GM21390 (cell line): ENCODE results near the gene NRG3.

Source experiments
- ATAC-seq: cut with Tn5 transposase; IDR thresholded peaks from one replicate; pipeline ENCODE4 v1.9.1; 2021; ENCODE audit not compliant: unreplicated experiment

Gene NRG3

GRCh38 chr10:81882011-81882410 lies 7.0 kb downstream of the NRG3 start:
- no peak for ATAC-seq

GRCh38 chr10:81884856-81885255 lies 9.9 kb downstream of the NRG3 start:
- ATAC-seq, result no peak

- no peak for ATAC-seq
These were observed 10.5 kb downstream of the NRG3 start for GRCh38 chr10:81885491-81885890.

DNA sequence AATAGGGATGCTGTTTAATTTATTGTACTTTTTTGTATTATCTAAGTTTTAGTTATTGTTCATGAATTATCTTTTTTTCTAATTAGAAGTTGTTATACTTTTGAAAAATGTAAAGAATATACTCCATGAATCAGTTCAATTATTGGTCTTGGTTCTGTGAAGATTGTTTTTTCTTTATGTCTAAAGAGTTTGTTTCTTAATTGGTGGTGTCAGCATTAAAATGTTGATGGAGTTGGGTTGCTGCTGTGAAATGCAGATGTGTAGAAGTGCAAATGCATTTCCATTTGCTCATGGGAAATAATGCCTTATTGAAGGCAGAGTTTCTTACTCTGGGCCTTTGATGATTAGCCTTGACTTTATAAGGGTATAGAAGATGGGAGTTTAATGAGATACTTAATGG lies 11.9 kb downstream of the NRG3 start:
- no peak for ATAC-seq

DNA sequence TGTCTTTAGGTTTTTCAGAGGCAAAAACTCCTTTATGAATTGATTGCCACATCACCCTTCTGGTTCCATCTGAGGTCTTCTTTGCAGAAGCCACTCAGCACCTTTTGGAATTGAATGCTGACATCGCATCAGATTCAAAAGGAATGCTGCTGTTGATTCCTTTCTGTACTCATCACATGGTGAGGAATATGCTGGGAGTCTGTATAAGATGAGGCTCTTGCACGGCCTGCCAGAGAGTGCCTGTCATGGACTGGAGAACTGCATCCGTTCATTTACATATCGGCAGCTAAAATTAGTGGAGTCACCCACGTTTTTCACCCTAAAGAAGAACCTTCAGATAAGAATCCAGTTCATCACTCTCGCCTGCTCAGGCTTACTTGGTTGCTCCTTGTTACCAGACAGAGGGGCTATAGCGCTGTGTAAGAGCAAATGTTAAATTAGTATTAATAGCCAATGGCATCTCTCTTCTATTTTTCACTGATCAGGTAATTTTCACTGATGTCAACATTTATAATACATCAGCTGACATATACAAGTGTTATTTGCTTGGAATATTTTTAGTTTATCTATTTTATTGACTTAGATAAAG lies 14.3 kb downstream of the NRG3 start:
- no peak for ATAC-seq

DNA sequence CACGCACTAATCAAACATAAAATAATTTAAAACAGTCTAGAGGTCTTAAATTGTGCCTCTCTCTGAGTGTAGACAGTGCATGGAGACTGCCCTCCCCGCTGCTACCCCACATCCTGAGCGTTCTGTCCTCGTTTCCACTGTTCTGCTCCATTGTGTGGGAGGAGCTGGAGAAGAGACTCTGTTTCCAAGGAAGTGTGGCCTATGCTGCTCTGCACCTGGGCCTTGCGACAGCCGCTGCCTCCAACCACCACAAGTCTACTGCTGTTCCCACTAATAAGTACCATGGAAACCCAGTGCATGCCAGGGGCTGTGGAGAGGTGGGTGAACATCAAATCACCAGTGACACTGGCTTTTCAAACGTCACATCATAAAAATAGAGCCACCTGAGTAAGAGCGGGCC lies 19.6 kb downstream of the NRG3 start:
- no peak for ATAC-seq

- no peak for ATAC-seq
These were observed 23.5 kb downstream of the NRG3 start for GRCh38 chr10:81898518-81898917.

GRCh38 chr10:81900989-81901388 lies 26.0 kb downstream of the NRG3 start:
- no peak for ATAC-seq

DNA sequence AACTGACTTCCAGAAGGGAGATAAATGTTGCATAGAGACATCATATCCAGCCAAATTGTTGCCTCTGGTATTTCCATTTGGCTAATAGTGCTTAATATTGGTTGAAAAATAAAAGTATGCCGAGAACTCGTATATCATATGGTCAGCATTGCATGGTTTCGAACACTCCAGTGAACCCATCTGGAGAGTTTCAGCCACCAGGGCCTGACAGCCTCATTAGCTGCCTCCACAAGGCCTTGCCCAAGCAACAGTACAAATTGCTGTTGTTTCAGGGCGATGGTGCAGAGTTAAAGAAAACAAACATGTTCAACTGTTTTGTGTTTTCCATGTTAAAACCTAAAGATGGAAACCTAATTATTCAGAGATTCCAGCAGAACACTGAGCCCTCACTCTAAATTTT lies 28.5 kb downstream of the NRG3 start:
- ATAC-seq, result no peak

DNA sequence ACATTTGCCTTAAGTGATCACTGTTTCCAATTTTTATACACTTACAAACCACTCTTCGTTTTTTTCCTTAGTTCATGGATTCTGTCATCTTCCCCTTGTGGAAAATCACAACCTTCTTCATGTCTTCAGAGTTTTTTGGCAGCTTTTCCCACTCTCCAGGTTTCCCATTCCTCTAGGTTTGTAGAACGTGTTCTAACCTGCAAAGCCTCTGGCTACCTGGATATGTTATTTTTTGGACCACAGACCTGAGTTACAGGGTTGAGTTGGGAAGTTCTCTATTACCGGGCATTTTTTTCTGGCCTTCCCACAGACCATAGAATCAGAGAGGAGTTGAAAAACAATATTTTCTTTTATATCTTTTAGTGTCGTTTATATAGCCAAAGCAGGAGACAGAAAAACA lies 30.2 kb downstream of the NRG3 start:
- no peak for ATAC-seq

DNA sequence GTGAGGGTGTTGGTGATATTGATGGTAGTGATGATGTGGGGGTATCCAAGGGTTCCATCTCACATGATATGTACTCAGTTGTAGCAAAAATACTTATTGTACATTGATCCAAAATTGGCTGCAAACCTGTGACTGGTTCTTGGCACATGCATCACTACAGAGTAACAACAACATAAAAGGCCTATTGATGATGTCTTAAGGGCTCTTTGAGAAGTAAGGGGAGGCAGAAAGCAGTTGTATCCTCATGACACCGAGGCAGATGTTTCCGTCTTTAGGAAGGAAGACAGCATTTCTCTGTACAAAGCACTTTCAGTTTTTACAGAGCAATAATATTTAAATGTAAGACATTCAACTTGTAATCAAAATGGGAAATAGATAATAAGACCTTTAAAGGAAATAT lies 34.5 kb downstream of the NRG3 start:
- no peak for ATAC-seq

DNA sequence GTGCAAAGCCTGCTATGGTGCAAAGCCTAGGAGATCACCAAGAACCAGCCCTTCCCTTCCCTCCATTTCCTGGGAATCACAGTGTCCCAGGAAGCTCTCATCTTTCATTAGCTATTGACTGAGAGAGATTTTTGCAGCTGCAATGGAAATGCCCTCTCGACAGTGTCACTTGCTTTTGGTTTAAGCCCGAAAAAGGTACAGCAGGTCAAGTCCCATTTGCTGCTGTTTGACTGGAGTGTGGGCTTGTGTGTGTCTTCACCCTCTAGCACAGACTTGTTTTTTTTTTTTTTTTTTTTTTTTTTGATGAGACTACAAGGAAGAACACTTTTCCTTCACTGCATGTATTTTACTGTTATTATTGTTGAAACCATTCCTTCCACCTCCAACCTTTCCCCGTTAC lies 36.3 kb downstream of the NRG3 start:
- ATAC-seq, result no peak

GRCh38 chr10:81914736-81915503 lies 39.9 kb downstream of the NRG3 start:
- ATAC-seq, result no peak

GRCh38 chr10:81915504-81915897 lies 40.5 kb downstream of the NRG3 start:
- ATAC-seq, result no peak

DNA sequence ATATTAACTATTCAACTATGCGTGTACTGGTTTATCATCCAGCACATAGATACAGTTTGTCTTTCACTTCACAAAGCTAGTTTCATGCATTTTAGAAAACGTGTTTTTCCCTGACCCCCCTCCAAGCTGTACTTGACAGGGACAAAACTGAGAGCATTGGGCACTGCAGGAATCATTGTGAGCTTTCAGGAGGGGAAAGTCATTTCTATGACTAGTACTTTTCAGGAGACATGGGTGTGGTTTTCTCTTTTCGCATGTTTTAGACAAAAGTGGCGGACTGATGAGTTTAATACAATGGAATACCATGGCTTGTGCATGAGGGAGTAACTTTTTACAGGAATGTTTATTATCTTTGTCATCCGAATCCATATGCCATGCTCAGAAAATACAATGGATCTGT lies 42.7 kb downstream of the NRG3 start:
- no peak for ATAC-seq

DNA sequence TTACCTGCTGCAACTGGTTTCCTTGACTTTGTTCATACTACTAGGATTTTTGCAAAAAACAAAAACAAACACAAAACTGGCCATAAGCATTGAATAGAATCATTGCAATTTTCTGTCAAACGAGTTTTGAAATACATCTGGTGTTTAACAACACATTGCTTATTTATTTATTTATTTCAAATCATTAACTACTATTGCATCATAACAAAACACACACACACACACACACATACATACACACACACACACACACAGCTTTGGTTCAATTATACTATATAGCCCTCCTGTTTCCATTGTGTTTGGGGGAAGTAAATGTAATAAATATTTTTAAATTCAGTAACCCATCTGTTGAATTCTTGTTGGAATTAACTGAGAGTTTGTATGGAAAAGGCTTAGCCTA lies 43.8 kb downstream of the NRG3 start:
- ATAC-seq, result no peak

DNA sequence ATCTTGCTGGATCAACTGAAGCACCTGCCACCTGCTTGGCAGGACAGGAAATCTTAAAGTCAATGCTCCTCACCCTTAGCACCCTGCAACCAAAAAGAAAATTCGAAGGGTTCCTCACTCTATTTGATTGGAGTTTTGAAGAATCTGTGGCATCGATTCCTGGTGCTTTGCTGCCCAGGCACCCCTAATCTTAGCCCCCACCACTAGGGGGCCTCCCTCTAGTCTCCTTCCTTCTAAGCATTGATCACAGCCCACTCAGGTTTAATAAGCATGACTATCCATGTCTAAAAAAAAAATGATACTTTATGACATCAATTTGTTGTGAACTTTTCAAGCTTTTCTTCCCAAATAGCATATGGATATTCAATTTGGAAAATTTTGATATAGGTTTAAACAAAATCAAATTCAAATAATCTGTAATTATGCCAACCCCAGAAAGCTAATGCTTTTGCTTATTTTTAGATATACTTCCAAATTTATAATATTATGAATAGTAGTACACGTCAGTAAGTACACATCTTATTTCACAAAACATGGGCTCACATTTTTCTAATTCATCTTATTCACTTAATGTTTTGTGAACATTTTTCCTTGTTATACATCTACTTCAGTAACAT lies 45.3 kb downstream of the NRG3 start:
- no peak for ATAC-seq

DNA sequence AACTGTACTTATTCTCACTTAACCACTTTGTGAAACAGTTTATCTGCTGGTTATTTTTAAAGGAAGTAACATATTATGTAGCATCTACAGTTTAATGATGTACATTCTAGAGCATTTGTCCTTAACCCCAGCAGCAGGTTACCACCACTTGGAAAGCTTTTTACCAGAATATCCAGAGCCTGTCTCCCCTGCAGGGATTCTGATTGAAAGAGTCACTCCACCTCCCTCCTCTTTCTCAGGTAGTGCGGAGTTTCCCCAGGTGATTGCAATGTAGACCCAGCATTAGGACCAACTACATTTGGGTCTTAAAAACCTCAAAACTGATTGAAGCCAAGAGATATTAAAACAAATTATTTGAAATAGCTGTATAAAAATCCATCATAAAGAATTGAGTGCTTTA lies 53.1 kb downstream of the NRG3 start:
- ATAC-seq, result no peak

- no peak for ATAC-seq
These were observed 68.6 kb downstream of the NRG3 start for GRCh38 chr10:81943583-81943982.

GRCh38 chr10:81944609-81945008 lies 69.6 kb downstream of the NRG3 start:
- ATAC-seq, result no peak

DNA sequence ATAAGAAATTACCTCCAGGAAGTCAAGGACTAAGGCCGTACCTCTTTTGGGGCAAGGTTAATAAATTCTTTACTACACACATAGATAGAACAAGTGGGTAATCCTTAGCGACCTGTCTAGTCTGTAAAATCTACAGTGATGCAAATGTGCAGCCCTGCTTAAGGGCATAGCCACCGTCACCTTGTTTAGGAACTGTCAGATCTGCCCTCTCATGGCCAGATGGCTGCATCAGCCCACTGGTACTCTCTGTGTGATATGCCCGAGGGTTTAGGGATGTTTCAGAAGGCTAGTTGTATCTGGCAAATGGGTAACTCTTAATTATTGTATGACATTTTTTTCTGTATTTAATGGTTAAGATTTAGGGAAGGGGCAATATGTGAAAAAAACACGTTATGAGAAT lies 74.3 kb downstream of the NRG3 start:
- ATAC-seq, result no peak

- ATAC-seq, result no peak
These were observed 75.4 kb downstream of the NRG3 start for GRCh38 chr10:81950358-81950757.

GRCh38 chr10:81953420-81953819 lies 78.4 kb downstream of the NRG3 start:
- ATAC-seq, result no peak
